HG03575 (cell line): ENCODE data around the gene PAK1IP1.
"Not testable (repeated sequence)": the region's sequence is repeated elsewhere in the genome, so short reads cannot be mapped to it uniquely, and the experiment has no call there.

Experiments
- ATAC-seq: cut with Tn5 transposase; IDR thresholded peaks from one replicate; pipeline ENCODE4 v1.9.1; 2021; ENCODE audit not compliant: unreplicated experiment, insufficient number of reproducible peaks, low FRiP score; ENCODE audit errors: extremely low read depth

PAK1IP1 gene

GRCh38 chr6:10690651-10691445, 3.9 kb upstream of the PAK1IP1 start:
- ATAC-seq = no peak

- ATAC-seq = no peak
These were observed 1.7 kb upstream of the PAK1IP1 start for GRCh38 chr6:10692965-10693538.

- ATAC-seq = no peak
These were observed 400 bp downstream of the PAK1IP1 start for GRCh38 chr6:10695086-10695657.

- ATAC-seq = no peak
These were observed 1.9 kb downstream of the PAK1IP1 start for GRCh38 chr6:10696655-10697054.

- no peak for ATAC-seq
These were observed 19.2 kb downstream of the PAK1IP1 start for GRCh38 chr6:10713962-10714361.

- no peak for ATAC-seq
These were observed 24.7 kb downstream of the PAK1IP1 start for GRCh38 chr6:10719296-10719963.

GRCh38 chr6:10719964-10720264, 25.1 kb downstream of the PAK1IP1 start:
- ATAC-seq = no peak

- ATAC-seq = no peak
These were observed 25.6 kb downstream of the PAK1IP1 start for GRCh38 chr6:10720265-10720959.

- ATAC-seq = not testable (repeated sequence)
These were observed 26.4 kb downstream of the PAK1IP1 start for GRCh38 chr6:10720960-10721849.

- ATAC-seq = no peak
These were observed 27.2 kb downstream of the PAK1IP1 start for GRCh38 chr6:10721850-10722569.

GRCh38 chr6:10722570-10722819, 27.7 kb downstream of the PAK1IP1 start:
- no peak for ATAC-seq

- ATAC-seq = peak; percentile 76
These were observed 28.2 kb downstream of the PAK1IP1 start, which contains the start of gene TMEM14C for GRCh38 chr6:10722820-10723566. Gene TMEM14C, plus strand, starts transcription at chr6:10723070. Its CDS starts 1,544 bp downstream, at chr6:10724614.

GRCh38 chr6:10723567-10723881, 28.8 kb downstream of the PAK1IP1 start:
- ATAC-seq = no peak

- no peak for ATAC-seq
These were observed 30.3 kb downstream of the PAK1IP1 start for GRCh38 chr6:10725044-10725443.

GRCh38 chr6:10725716-10726115, 30.9 kb downstream of the PAK1IP1 start:
- ATAC-seq = no peak

GRCh38 chr6:10730254-10730653, 35.5 kb downstream of the PAK1IP1 start:
- ATAC-seq = no peak

- ATAC-seq = no peak
These were observed 38.5 kb downstream of the PAK1IP1 start for GRCh38 chr6:10733151-10733715.
